HG03159 (cell line): ENCODE measurements around the gene PHYH.

Experiments
- ATAC-seq: cut with Tn5 transposase; IDR thresholded peaks from one replicate; pipeline ENCODE4 v1.9.1; 2021; ENCODE audit warnings: mild to moderate bottlenecking, moderate library complexity; ENCODE audit not compliant: unreplicated experiment

The PHYH gene

GRCh38 chr10:13231190-13231589 is 68.7 kb downstream of the PHYH start:
- no peak for ATAC-seq
